Muscle of back (tissue), 11 donors: ENCODE results near the gene KRTAP5-6. TPM values are rescaled to one million over a fixed set of nuclear protein-coding genes. Genes with fewer than 3 reads are reported as not detected.

Experiments used
- DNase-seq, 3 donors: peaks; one replicate each; pipeline versions ENCODE4 v3.0.0 to v3.0.0-alpha.2; 2013
- polyA plus RNA-seq, 10 donors: library from polyadenylated mRNA; unstranded; fragments of 120-200 nt; gene quantifications; one replicate each; pipeline ENCODE4 v1.2.1, GENCODE V29; 2013; ENCODE audit not compliant: insufficient read length in 10 of 10

KRTAP5-6 gene
- polyA plus RNA-seq, 10 donors, result 0.37 to 0.96 (median 0.61) TPM; not detected in 3

- no peak for DNase-seq
Observed at GRCh38 chr11:1746956-1747752, 50.2 kb downstream of the KRTAP5-6 start.

Other genes with a start within 250 kb of the KRTAP5-6 start
- gene MOB2, start 210.4 kb upstream of the KRTAP5-6 start, polyA plus RNA-seq, result 10 to 100 TPM; 20.2 to 26.1 (median 22.6) TPM
- gene DUSP8, start 124.9 kb upstream of the KRTAP5-6 start, polyA plus RNA-seq, result 10 to 100 TPM in 9 of 10 donors, 1 to 10 TPM in 1; 7.9 to 39.8 (median 19.0) TPM
- gene KRTAP5-1, start 111.9 kb upstream of the KRTAP5-6 start, polyA plus RNA-seq, result 1 to 10 TPM in 5 of 10 donors, under 1 TPM in 5; 0.19 to 1.7 (median 0.89) TPM
- under 1 TPM in 1 of 10 donors, not detected in 9; 0.30 TPM for gene KRTAP5-2, start 98.9 kb upstream of the KRTAP5-6 start, polyA plus RNA-seq
- not detected for gene KRTAP5-3, start 88.7 kb upstream of the KRTAP5-6 start, polyA plus RNA-seq
- not detected for gene KRTAP5-4, start 75.1 kb upstream of the KRTAP5-6 start, polyA plus RNA-seq
- not detected for gene KRTAP5-5, start 67.4 kb upstream of the KRTAP5-6 start, polyA plus RNA-seq
- under 1 TPM; 0.09 to 0.97 (median 0.21) TPM for gene IFITM10, start 53.4 kb downstream of the KRTAP5-6 start, polyA plus RNA-seq
- 100 to 1,000 TPM in 3 of 10 donors, 10 to 100 TPM in 7; 72.0 to 110 (median 89.6) TPM for gene CTSD, start 66.7 kb downstream of the KRTAP5-6 start, polyA plus RNA-seq
- 1 to 10 TPM in 3 of 10 donors, under 1 TPM in 7; 0.26 to 2.8 (median 0.58) TPM for gene SYT8, start 137.8 kb downstream of the KRTAP5-6 start, polyA plus RNA-seq
- 1,000 to 10,000 TPM; 1,680 to 3,659 (median 2,733) TPM for gene TNNI2, start 141.8 kb downstream of the KRTAP5-6 start, polyA plus RNA-seq
- gene LSP1, start 155.9 kb downstream of the KRTAP5-6 start, polyA plus RNA-seq, result 10 to 100 TPM; 25.7 to 81.2 (median 44.8) TPM
- gene PRR33, start 194.7 kb downstream of the KRTAP5-6 start, polyA plus RNA-seq, result 1 to 10 TPM in 9 of 10 donors, under 1 TPM in 1; 0.98 to 7.7 (median 3.3) TPM
- 1,000 to 10,000 TPM; 2,439 to 8,197 (median 6,821) TPM for gene TNNT3, start 222.5 kb downstream of the KRTAP5-6 start, polyA plus RNA-seq